GM18868 (cell line): ENCODE results near the gene SPOCK1.

Experiments used
- ATAC-seq: cut with Tn5 transposase; IDR thresholded peaks from one replicate; pipeline ENCODE4 v1.9.1; 2021; ENCODE audit warnings: mild to moderate bottlenecking, moderate library complexity; ENCODE audit not compliant: unreplicated experiment

SPOCK1 gene

DNA sequence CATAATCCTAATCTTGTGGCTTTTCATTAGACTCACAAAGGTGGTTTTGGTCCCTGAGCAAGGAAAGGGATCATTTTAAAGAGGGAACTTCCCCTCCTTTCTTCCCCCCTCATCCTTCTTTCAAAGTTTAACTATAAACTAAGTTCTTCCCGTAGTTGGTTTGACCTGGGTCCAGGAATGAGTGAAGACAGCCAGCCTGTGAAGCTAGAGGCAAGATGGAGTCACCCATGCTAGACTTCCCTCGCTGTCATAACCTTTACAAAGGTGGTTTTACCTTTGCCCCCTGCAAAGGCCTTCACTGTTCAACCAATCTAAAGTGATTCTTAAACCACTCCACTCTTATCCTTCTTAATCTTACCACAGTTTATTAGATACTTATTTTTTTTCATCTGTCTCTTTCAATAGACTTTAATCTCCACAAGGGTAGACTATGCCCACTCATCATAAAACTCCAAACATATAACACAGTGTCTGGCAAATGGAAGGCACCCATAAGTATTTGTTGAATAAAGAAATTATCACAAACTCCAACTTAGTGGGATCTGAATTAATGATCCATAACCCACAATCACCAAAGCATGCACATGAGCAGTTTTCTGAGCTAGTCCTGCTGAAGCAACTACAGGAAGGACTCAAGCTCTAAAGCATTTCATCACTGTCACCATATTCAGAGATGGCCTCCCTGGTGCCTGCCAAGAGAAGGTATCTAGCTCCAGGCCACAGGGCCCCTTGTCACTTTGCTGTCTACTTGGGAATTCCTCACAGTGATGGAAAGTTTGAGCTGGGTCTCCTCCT, 369.0 kb downstream of the SPOCK1 start:
- no peak for ATAC-seq

GRCh38 chr5:137128012-137128411, 371.1 kb downstream of the SPOCK1 start:
- no peak for ATAC-seq

GRCh38 chr5:137126829-137127228, 372.3 kb downstream of the SPOCK1 start:
- ATAC-seq, result no peak

DNA sequence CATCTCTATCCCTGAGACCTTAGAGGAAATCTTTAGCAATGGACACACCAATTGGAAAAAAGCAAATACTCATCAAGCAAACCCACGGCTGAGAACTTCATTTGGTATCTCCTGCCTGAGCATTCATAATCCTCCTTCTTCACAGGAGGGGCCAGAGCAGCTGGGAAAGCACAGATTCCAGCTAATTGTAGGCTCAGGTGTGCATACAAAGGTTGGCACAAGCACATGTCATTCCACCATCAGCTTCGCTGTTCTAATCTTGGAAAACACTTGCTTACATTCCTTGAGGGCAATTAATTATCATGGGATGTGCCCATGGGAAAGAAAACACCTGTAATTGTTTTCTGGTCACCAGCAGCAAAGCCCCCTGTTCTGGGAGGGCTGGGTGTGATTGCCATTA, 376.6 kb downstream of the SPOCK1 start:
- ATAC-seq, result no peak

DNA sequence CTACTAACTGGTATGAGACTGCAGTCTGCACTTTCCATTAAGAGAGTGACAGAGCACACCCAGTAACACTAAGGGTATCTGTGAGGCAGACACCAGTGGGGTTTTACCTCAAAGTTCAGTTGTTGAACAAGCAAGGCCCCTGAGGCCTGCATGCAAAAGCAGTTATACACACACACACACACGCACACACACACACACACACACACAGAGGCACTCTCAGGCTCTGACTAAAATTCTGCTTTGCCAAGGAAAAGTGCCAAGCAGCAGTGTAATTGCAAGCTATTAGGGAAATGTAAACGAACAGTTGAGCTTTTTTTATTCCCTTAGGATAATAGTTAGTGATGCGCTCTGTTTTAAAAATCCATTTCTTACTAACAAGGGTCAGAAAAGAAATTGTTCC, 377.1 kb downstream of the SPOCK1 start:
- no peak for ATAC-seq

DNA sequence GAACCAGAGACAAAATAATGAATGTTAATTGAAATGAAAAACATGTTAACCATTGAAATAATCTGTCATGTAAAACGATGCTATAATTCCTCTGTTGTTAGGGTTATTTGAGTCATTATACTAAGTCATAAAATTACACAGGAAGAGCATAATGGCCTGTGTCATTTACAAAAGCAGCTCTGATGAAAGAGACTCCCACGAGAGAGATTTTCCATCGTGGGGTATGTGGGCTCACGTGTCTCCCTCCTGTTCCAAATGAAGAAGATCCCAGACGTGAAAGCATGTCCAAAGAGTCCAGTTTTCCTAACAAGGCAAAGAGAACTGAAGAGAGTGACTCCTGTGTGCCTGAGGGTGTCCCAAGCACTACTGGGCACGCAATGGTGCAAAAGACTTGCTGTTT, 379.8 kb downstream of the SPOCK1 start:
- no peak for ATAC-seq

- ATAC-seq, result no peak
Measured at GRCh38 chr5:137118629-137119028, 380.5 kb downstream of the SPOCK1 start.

DNA sequence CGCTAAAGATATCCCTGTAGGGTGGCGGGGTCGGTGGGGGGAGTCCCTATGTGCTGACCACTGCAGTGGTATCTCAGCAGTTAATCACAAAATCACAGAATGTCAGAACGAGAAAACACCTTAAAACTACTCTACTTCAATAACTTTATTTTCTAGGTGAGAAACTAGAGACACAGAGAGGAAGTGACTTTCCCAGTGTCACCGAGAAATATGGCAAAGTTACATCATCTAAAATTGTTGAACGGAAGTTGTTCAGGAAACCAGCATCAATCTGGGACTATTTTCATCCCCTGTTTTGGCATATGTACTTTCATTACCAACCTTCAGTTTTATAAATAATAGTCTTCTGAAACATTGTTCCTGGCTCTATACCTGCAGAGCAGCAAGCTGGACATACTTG, 384.0 kb downstream of the SPOCK1 start:
- no peak for ATAC-seq

DNA sequence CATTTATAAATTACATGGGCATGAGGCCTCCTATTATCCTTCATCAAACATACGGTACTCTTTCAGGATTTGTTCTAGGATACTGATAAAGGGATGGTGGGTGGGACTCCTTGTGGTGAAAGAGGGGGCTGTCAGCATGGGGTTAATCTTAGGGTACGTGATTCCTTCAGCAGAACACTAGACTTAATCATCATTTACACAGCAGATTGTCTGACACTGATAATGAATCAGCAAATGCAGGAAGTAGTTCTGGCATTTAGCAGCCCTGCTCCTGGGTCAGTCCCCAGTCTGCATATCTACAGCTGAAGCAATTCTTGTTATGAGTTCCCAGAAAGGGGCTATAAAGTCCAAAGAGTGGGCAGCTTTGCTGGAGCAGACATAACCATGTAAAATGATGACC, 384.6 kb downstream of the SPOCK1 start:
- no peak for ATAC-seq

GRCh38 chr5:137113939-137114338, 385.2 kb downstream of the SPOCK1 start:
- no peak for ATAC-seq

DNA sequence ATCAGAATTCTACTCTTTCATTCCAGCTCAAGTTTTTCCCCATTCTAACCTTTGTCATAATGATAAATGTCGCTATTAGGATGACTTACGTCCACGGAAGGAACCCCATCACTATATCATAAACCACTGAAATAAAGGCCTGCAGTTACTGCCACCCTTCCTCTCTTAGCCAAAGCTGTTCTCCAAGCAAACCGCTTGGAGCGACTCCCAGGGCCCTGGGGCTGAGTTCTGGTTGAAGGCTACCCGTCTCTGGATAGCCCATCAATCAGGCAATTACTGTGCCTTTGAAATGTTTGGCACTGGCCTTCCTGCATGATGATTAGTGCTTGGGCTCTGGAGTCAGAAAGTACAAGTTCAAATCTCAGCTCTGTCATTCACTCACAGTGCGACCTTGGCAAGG, 386.0 kb downstream of the SPOCK1 start:
- no peak for ATAC-seq

DNA sequence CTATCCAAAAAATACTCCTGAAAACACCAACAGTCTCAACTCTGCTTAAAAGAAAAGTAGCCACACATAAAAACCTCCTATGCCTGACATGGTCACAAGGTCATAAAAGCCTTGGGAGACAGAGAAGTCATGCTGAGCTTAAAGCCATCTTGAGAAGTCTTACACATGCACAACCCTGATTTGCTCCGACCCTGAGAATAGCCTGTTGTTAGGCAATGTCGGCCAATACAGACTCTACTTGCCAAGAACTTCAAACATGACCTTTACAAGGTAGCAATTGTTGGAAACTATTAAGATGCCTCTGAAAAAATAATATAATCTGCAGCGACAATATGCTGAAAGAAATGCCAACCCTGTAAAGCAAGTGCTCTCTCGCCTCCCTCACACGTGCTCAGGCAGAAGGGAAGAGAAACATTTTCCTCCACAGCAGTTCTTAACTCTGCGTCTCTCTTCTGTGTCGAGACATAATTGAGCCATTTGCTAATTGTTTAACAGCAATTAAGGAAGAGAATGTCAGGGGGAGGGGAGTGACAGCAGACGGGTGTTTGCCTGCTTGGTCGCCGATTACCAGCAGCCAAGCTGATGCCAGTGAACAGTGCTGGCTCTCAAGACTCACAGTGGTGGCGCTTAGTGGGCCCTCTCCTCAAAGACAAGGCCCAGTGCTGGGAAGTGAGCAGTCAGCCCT, 393.6 kb downstream of the SPOCK1 start:
- no peak for ATAC-seq

GRCh38 chr5:137101544-137101943, 397.6 kb downstream of the SPOCK1 start:
- ATAC-seq, result no peak

DNA sequence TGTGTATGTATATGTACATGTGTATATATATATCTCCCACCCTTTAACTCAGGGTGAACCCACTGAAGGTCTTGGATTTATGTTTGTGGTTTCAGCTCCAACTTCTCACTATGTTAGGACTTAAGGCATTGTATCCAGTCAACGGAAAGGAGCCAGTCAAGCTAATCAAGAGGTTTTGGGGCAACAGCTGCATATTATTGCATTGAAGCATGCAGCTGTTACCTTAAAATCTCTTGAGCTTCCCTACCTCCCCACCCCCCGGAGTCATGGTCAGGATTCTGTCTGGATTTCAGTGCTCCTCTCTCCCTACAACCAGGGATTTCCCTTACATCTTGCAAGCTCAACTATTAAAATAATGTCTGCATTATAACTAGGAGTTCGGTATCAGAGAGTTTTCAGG, 399.5 kb downstream of the SPOCK1 start:
- ATAC-seq, result no peak

GRCh38 chr5:137098663-137099062, 400.5 kb downstream of the SPOCK1 start:
- no peak for ATAC-seq

DNA sequence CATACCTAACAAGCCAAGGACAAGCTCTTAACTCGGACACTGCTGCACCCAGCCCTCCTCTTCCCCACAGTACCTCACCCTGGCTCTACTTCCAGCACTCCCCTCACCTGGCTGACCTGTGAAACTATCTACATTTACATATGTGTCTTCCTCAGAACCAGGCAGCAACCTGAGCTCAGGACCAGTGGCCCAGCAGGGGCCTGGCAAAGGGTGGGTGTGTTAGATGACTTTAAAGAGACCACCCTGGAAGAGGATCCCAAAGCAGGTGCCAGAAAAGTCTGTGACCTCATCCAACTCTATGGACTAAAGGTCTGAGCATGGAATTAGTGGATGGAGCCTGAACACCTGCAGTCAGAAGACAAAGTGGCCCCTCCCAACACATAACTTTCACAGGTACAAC, 400.9 kb downstream of the SPOCK1 start:
- ATAC-seq, result no peak

DNA sequence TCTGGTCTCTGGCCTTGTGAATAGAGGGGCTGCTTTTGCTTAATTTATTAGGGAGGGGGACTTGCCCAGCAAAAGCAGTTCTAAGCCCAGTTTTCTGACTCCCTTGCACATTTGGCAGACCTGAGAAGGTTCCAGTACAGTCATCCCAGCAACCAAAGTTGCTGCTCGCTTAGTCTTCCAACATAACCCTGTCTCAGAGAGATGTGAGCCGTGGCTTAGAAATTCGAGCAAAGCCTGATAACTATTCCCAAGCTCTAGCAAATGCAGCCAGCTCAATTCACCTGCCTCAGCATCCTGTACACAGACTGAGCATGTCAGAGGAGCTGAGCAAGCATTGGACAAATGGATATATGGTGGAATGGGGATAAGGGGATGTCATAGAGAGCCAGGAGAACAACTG, 401.9 kb downstream of the SPOCK1 start:
- ATAC-seq, result no peak

GRCh38 chr5:137096149-137097103, 402.7 kb downstream of the SPOCK1 start:
- no peak for ATAC-seq

GRCh38 chr5:137095597-137095996, 403.5 kb downstream of the SPOCK1 start:
- ATAC-seq, result no peak

GRCh38 chr5:137092831-137093230, 406.3 kb downstream of the SPOCK1 start:
- ATAC-seq, result no peak

DNA sequence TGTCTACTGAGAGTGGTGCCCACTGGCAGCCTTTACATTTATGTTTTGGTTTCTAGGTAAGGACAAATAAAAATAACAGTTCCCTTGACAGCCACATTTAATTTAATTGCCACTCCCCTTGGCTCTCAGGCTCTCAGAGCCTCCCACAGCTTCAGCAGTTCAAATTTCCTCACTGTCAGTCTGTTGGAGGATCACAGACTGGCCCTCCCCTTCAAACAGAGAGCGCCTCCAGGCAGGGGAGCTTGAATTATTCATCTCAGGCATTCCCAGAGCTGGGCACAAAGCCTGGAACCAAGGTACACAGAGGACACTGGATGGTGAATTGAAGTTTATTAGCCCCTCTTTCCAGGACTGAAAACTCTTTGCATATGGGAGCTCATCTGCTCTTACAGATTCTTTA, 407.7 kb downstream of the SPOCK1 start:
- no peak for ATAC-seq
